Nephron (organoid): ENCODE measurements around the gene RNF166.

Experiments
- H3K27ac Mint-ChIP-seq, 3 experiments: 2 replicates each; pipeline ENCODE4 v1.8.0; 2020; ENCODE audit warnings: mixed read lengths in 3 of 3, mild to moderate bottlenecking in 2 of 3, moderate library complexity in 1 of 3
- H3K27me3 Mint-ChIP-seq: 2 replicates; pipeline ENCODE4 v1.8.0; 2021; ENCODE audit warnings: low read depth, mild to moderate bottlenecking, moderate library complexity, mixed read lengths
- H3K36me3 Mint-ChIP-seq: 2 replicates; pipeline ENCODE4 v1.8.0; 2020; ENCODE audit warnings: low read depth, mixed read lengths
- H3K4me1 Mint-ChIP-seq: 2 replicates; pipeline ENCODE4 v1.8.0; 2020; ENCODE audit warnings: mixed read lengths
- H3K4me3 Mint-ChIP-seq, 3 experiments: 2 replicates each; pipeline ENCODE4 v1.8.0; 2020; ENCODE audit warnings: mild to moderate bottlenecking in 3 of 3, mixed read lengths in 3 of 3, moderate library complexity in 2 of 3
- H3K9me3 Mint-ChIP-seq: 2 replicates; pipeline ENCODE4 v1.8.0; 2020; ENCODE audit warnings: mixed read lengths
- TF ChIP-seq, protein P1 (sequence below), 3 experiments: fragments of 200-600 bp; sonication (generic); IDR thresholded peaks; one replicate each; pipeline ENCODE4 v1.5.0; 2021; ENCODE audit warnings: antibody characterized with exemption in 3 of 3; ENCODE audit not compliant: unreplicated experiment in 3 of 3

RNF166 gene

GRCh38 chr16:88695218-88695617 lies 11.0 kb downstream of the RNF166 start:
- Mint-ChIP-seq H3K27ac (no peak overlapping the region), H3K36me3 (no peaks in the 10 kb centered on the region)
- TF ChIP-seq, protein P1, sequence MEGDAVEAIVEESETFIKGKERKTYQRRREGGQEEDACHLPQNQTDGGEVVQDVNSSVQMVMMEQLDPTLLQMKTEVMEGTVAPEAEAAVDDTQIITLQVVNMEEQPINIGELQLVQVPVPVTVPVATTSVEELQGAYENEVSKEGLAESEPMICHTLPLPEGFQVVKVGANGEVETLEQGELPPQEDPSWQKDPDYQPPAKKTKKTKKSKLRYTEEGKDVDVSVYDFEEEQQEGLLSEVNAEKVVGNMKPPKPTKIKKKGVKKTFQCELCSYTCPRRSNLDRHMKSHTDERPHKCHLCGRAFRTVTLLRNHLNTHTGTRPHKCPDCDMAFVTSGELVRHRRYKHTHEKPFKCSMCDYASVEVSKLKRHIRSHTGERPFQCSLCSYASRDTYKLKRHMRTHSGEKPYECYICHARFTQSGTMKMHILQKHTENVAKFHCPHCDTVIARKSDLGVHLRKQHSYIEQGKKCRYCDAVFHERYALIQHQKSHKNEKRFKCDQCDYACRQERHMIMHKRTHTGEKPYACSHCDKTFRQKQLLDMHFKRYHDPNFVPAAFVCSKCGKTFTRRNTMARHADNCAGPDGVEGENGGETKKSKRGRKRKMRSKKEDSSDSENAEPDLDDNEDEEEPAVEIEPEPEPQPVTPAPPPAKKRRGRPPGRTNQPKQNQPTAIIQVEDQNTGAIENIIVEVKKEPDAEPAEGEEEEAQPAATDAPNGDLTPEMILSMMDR (IDR thresholded peaks at IDR 0.05; ENCODE audit: unreplicated experiment in 3 of 3): no peak

GRCh38 chr16:88694221-88695087 lies 11.8 kb downstream of the RNF166 start:
- no peak overlapping the region for H3K4me3 Mint-ChIP-seq
- TF ChIP-seq, protein P1 (IDR thresholded peaks at IDR 0.05; ENCODE audit: unreplicated experiment in 3 of 3): no peak
- no peaks in the 10 kb centered on the region for H3K36me3 Mint-ChIP-seq
- H3K27ac Mint-ChIP-seq: no peak overlapping the region
- H3K4me1 Mint-ChIP-seq: no peaks in the 10 kb centered on the region
- H3K27me3 Mint-ChIP-seq: peaks cover 14% of the 10 kb centered on the region
- no peaks in the 10 kb centered on the region for H3K9me3 Mint-ChIP-seq

More at GRCh38 chr16:88695218-88695617, 11.0 kb downstream of the RNF166 start:
- no peak overlapping the region for H3K4me3 Mint-ChIP-seq
- H3K27me3 Mint-ChIP-seq: peaks cover 9% of the 10 kb centered on the region
- H3K4me1 Mint-ChIP-seq: no peaks in the 10 kb centered on the region
- no peaks in the 10 kb centered on the region for H3K9me3 Mint-ChIP-seq

- Mint-ChIP-seq H3K4me3 (no peak overlapping the region), H3K27ac (no peak overlapping the region), H3K27me3 (peaks cover 22% of the 10 kb centered on the region), H3K36me3 (no peaks in the 10 kb centered on the region), H3K9me3 (no peaks in the 10 kb centered on the region), H3K4me1 (no peaks in the 10 kb centered on the region)
- TF ChIP-seq, protein P1 (IDR thresholded peaks at IDR 0.05; ENCODE audit: unreplicated experiment in 3 of 3): no peak
These were observed 12.6 kb downstream of the RNF166 start for GRCh38 chr16:88693420-88694177.

DNA sequence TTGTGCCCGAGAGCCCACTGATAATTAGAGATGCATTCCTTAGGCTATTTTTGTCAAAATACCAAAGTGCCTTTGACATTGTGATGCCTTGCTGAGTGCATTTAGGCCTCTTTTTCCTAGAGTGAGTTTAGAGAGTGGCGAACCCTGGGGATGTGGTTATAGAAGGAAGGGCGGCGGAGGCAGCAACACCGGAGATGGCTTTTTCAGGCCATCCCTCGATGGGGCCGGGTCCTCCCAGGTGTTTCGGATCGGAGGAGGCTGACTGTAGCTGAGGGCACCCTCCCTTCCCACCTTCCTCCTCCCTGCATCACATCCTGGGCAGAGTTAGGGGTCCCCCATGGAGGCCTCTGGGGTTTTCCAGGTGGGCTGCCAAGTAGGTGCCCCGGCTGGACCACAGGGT lies 13.3 kb downstream of the RNF166 start:
- peaks cover 30% of the 10 kb centered on the region for H3K27me3 Mint-ChIP-seq
- TF ChIP-seq, protein P1 (IDR thresholded peaks at IDR 0.05; ENCODE audit: unreplicated experiment in 3 of 3): no peak
- no peak overlapping the region for H3K4me3 Mint-ChIP-seq
- H3K27ac Mint-ChIP-seq: no peak overlapping the region
- H3K36me3 Mint-ChIP-seq: no peaks in the 10 kb centered on the region
- H3K4me1 Mint-ChIP-seq: no peaks in the 10 kb centered on the region
- H3K9me3 Mint-ChIP-seq: no peaks in the 10 kb centered on the region

DNA sequence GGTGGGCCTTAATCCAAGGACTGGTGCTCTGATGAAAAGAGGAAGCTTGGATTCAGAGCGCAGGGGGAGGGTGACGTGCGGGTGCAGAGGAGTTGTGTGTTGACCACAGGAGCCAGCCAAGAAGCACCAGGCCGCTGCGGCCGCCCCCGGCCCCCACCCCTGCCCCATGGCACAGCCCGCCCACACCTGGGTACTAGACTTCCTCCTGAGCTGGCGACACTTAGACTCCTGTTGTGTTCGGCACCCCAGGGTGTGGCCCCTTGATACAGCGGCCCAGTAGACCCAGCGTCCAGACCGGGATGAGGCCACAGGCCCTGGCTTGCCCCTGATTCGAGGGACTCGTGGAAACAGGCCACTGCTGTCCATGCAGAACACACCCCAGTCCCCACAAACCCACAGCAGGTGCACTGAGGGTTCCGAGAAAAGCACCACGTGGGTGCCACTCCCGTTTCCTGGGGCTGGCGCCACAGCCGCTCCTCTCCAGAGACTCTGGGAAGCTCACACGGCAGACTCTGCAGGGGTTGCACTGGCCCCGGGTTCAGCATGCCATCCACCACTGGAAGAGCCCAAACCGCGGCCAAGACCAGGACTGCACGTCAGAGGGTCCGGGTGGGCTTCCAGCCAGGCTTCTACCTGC lies 14.2 kb downstream of the RNF166 start:
- H3K4me3 Mint-ChIP-seq: no peak overlapping the region
- TF ChIP-seq, protein P1 (IDR thresholded peaks at IDR 0.05; ENCODE audit: unreplicated experiment in 3 of 3): no peak
- no peak overlapping the region for H3K27ac Mint-ChIP-seq
- no peaks in the 10 kb centered on the region for H3K9me3 Mint-ChIP-seq
- peaks cover 37% of the 10 kb centered on the region for H3K27me3 Mint-ChIP-seq
- H3K36me3 Mint-ChIP-seq: no peaks in the 10 kb centered on the region
- H3K4me1 Mint-ChIP-seq: no peaks in the 10 kb centered on the region
